NB4 (cell line): ENCODE measurements around the gene OSBP2.

Source experiments
- POLR2A ChIP-seq: IDR thresholded peaks from 2 replicates; pipeline ENCODE4 v1.6.1; 2011; ENCODE audit warnings: mild to moderate bottlenecking; ENCODE audit not compliant: insufficient read length; ENCODE audit errors: extremely low read depth
- TF ChIP-seq, protein P1 (sequence below): IDR thresholded peaks from one replicate; pipeline ENCODE4 v1.5.1; 2012; ENCODE audit warnings: low read depth, low read length
- TF ChIP-seq, protein P2 (sequence below): IDR thresholded peaks from 2 replicates; pipeline ENCODE4 v1.6.1; 2011; ENCODE audit warnings: low read depth, low read length

DNA sequence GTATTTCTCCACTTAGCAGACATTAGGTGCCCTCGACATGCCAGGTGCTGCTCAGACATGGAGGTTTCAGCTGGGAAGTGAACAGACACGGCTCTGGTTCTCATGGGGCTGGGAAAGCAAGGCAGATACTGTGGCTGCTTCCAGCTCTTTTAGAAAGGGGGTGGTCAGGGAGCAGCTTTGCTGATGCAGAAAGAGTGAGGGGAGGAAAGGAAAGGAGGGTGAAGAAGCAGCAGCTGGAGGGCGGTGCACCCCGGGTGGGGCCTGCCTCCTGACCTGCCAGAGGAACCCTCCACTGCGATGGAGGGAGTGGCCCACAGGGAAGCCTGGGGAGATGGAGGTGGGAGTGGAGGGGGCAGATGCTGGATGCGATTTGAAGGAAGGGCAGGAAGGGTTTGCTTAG lies 197.1 kb downstream of the OSBP2 start:
- TF ChIP-seq, protein P1, sequence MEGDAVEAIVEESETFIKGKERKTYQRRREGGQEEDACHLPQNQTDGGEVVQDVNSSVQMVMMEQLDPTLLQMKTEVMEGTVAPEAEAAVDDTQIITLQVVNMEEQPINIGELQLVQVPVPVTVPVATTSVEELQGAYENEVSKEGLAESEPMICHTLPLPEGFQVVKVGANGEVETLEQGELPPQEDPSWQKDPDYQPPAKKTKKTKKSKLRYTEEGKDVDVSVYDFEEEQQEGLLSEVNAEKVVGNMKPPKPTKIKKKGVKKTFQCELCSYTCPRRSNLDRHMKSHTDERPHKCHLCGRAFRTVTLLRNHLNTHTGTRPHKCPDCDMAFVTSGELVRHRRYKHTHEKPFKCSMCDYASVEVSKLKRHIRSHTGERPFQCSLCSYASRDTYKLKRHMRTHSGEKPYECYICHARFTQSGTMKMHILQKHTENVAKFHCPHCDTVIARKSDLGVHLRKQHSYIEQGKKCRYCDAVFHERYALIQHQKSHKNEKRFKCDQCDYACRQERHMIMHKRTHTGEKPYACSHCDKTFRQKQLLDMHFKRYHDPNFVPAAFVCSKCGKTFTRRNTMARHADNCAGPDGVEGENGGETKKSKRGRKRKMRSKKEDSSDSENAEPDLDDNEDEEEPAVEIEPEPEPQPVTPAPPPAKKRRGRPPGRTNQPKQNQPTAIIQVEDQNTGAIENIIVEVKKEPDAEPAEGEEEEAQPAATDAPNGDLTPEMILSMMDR = no peak
- TF ChIP-seq, protein P2, sequence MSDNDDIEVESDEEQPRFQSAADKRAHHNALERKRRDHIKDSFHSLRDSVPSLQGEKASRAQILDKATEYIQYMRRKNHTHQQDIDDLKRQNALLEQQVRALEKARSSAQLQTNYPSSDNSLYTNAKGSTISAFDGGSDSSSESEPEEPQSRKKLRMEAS = no peak
- TF ChIP-seq POLR2A = no peak
